Measurements from ENCODE around the gene SEC11A. TPM values are rescaled to one million over a fixed set of nuclear protein-coding genes. Genes with fewer than 3 reads are reported as not detected.

The SEC11A gene
- total RNA-seq, 1 donor from 2014 or later: 142 TPM

DNA sequence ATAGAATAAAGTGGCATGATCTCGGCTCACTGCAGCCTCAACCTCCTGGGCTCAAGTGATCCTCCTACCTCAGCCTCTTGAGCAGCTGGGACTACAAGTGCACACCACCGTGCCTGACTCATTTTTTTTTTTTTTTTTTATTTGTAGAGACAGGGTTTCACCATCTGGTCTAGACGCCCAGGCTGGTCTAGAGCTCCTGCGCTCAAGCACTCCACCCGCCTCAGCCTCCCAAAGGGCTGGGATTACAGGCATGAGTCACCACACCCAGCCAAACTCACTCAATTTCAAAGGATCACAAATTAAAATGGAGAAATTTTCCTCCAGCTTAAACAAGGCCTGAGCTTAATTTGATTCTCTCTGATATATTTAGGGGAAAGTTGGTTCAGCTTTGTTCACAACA lies 30.6 kb downstream of the SEC11A start:
- DNase-seq (ENCODE audit: low spot score): no peak

DNA sequence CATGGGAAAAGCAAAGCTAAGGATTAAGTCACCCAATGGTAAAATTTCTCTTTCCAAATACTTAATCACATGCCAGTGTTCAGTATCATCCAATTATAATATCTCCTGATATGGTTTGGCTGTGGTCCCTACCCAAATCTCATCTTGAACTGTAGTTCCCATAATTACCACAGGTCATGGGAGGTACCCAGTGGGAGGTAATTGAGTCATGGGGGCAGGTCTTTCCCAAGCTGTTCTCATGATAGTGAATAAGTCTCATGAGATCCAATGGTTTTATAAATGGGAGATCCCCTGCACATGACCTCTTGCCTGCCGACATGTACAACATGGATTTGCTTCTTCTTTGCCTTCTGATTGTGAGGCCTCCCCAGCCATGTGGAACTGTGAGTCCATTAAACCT lies 31.8 kb downstream of the SEC11A start:
- DNase-seq (ENCODE audit: low spot score): no peak

DNA sequence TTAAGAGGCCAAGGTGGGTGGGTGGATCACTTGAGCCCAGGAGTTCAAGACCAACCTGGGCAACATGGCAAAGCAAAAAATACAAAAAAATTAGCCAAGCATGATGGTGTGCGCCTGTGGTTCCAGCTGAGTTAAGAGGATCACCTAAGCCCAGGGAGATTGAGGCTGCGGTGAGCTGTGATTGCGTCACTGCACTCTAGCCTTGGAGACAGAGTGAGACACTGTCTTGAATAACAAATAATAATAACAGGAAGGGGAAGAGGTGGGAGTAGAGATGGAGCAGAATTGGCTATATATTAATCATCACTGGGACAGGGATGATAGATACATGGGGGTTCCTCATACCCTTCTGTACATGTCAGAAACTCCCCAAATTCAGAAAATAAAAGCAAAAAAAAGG lies 34.1 kb downstream of the SEC11A start:
- no peak for DNase-seq (ENCODE audit: low spot score)

- no peak for DNase-seq (ENCODE audit: low spot score)
Observed at GRCh38 chr15:84671211-84671610, 44.7 kb downstream of the SEC11A start.

DNA sequence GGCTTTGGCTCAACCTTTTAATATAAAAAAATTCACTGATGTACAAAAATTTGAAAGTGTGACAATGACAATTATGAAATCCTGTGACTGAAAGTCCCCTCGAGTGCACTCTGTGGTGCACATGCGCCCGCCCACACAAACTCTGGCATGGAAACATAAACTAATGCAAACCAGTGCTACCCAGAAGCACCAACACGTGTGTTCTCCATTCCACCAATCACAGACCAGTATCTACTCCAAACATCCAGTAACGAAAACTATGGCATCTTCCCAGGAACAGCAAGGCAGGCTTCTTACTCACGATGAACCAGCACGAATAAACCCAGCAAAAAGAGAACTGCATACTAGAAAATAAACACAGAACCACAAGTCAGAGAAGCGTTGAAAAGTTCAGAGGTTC lies 46.2 kb downstream of the SEC11A start:
- no peak for DNase-seq (ENCODE audit: low spot score)

GRCh38 chr15:84668221-84668982 lies 47.5 kb downstream of the SEC11A start:
- no peak for DNase-seq (ENCODE audit: low spot score)

- DNase-seq (ENCODE audit: low spot score): no peak
Observed at GRCh38 chr15:84666373-84666772, 49.6 kb downstream of the SEC11A start.

GRCh38 chr15:84661001-84661400 lies 54.9 kb downstream of the SEC11A start:
- DNase-seq (ENCODE audit: low spot score): peak; percentile 35

- DNase-seq (ENCODE audit: low spot score): peak; percentile 18
Observed at GRCh38 chr15:84659904-84660781, 55.8 kb downstream of the SEC11A start.

- DNase-seq (ENCODE audit: low spot score): peak; percentile 30
Observed at GRCh38 chr15:84658788-84659411, 57.0 kb downstream of the SEC11A start.

- DNase-seq (ENCODE audit: low spot score): peak; percentile 94
Observed at GRCh38 chr15:84658080-84658787, 57.7 kb downstream of the SEC11A start, which contains the start of gene NMB. Gene NMB (minus strand): TSS chr15:84658199. CDS start chr15:84658152, 47 bp downstream.

DNA sequence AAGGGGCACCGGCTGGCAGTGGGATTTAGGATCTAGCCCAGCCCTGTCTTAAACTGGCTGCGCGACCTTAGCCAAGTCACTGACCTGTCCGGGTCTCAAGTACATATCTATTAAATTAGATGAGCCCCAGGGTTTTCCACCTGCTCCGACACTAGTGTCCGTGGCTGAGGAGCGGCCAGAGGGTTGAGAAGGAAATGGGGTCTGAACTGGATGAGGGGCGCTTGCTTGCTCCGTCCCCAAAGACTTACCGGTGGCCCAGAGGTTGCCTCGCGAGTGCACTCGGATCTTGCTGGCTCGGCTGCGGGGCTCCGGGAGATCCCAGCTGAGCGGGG lies 58.2 kb downstream of the SEC11A start:
- DNase-seq (ENCODE audit: low spot score): no peak

- DNase-seq (ENCODE audit: low spot score): peak; percentile 85
Observed at GRCh38 chr15:84656972-84657371, 59.0 kb downstream of the SEC11A start.

GRCh38 chr15:84654689-84655453 lies 61.1 kb downstream of the SEC11A start:
- peak; percentile 93 for DNase-seq (ENCODE audit: low spot score)

DNA sequence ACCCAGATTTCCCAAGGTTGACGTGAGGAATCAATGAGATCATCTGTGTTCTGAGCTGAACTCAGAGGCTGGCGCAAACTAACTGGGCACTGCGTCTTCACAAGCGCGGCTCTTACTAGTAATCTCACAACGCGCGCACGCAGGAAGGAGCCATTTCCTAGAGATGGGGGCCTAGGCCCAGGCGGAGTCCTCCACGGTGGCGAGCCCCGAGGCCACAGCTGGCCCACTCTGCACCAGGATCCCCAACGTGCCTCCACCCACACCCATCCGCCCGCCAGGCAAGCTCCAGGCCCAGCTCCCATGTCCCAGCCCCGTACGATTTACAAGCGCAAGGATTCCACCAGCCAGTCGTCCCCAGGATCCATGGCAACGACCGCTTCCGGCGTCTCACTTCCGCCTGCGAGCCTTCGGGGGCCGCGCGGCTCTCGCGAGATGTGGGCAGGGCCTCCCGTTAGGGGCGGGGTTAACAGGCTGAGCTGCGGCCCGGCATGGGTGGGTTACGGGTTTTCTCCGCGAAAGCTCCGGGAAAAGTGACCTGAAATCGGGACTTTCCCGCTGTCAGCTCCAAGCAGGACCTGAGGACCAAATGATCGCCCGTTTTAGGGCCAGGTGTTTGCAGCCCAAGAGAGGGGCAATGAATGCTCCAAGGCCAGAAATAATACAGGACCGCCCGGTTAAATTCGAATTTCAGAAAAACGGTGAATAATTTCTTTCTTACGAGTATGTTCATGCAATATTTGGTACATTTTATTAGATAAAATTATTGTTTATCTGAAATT lies 61.8 kb downstream of the SEC11A start, which contains the start of gene WDR73:
TSS of gene WDR73 (minus strand) at position 374 of the 779 bp plus-strand sequence. CDS start at position 365, 9 bp downstream.
- peak; percentile 100 for DNase-seq (ENCODE audit: low spot score)

- no peak for DNase-seq (ENCODE audit: low spot score)
Observed at GRCh38 chr15:84653584-84653909, 62.4 kb downstream of the SEC11A start.

- no peak for DNase-seq (ENCODE audit: low spot score)
Observed at GRCh38 chr15:84649706-84650105, 66.2 kb downstream of the SEC11A start.

- peak; percentile 72 for DNase-seq (ENCODE audit: low spot score)
Observed at GRCh38 chr15:84648539-84648938, 67.4 kb downstream of the SEC11A start.

DNA sequence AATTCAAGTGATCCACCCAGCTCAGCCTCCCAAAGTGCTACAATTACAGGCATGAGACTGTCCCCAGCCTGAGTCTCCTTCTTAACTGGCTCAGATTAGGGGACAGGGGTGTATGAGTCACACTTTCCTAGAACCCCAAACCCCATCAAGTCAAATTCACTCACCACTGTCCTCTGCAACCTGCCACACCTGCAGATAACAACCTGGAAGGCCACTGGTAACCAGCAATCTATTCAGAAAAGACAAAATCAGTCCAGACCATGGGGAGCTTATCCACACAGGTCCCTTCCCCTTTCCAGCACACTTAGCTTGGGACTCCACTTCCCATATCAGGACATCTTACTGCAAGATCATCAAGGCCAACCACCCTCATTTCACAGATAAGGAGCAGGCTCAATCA lies 68.2 kb downstream of the SEC11A start:
- no peak for DNase-seq (ENCODE audit: low spot score)

DNA sequence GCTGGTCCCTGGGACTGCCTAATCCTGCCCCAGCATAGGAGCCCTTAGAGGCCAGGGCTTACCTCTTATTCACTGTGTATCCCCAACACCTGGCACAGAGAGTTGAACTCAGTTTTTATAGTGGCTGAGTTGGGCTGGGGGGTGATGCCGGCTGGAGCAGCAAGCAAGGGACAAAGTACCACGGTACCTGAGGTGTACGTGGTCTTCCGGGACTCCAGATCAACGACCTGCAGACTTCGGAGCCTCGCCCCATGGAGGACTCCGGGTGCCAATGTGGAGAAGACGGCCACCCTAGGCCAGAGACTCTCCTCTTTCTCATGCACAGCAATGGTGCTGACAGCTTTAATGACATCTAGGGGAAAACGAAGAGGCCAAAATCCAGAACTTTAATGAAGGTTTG lies 69.9 kb downstream of the SEC11A start:
- DNase-seq (ENCODE audit: low spot score): no peak
